NT2/D1 (cell line): Measurements from ENCODE around the gene MTOR.

Experiments used
- DNase-seq: peaks from one replicate; pipeline ENCODE4 v3.0.0-alpha.2; 2011; ENCODE audit warnings: low read depth, low spot score
- H3K27me3 ChIP-seq: 2 replicates; pipeline ENCODE4 v1.6.0; 2011; ENCODE audit warnings: mild to moderate bottlenecking; ENCODE audit not compliant: insufficient read length, insufficient read depth
- H3K36me3 ChIP-seq: 2 replicates; pipeline ENCODE4 v1.6.1; 2011; ENCODE audit warnings: mild to moderate bottlenecking, low read length, mixed read lengths; ENCODE audit not compliant: insufficient read depth, insufficient read length
- H3K4me1 ChIP-seq: 2 replicates; pipeline ENCODE4 v1.5.1; 2011; ENCODE audit not compliant: insufficient read depth, insufficient read length
- H3K4me3 ChIP-seq: 2 replicates; pipeline ENCODE4 v1.5.1; 2011; ENCODE audit warnings: low read depth; ENCODE audit not compliant: insufficient read length
- H3K9ac ChIP-seq: 2 replicates; pipeline ENCODE4 v1.6.0; 2011; ENCODE audit warnings: low read depth; ENCODE audit not compliant: insufficient read length
- H3K9me3 ChIP-seq: 2 replicates; pipeline ENCODE4 v1.5.1; 2011; ENCODE audit warnings: mild to moderate bottlenecking, low read length; ENCODE audit not compliant: insufficient read depth
- SUZ12 ChIP-seq: IDR thresholded peaks from 2 replicates; pipeline ENCODE4 v1.6.1; 2011; ENCODE audit not compliant: insufficient read length, insufficient read depth; ENCODE audit errors: extremely low read depth
- YY1 ChIP-seq: IDR thresholded peaks from 2 replicates; pipeline ENCODE4 v1.6.1; 2011; ENCODE audit not compliant: insufficient read length, insufficient read depth
- ZNF274 ChIP-seq: IDR thresholded peaks from 2 replicates; pipeline ENCODE4 v1.6.1; 2011; ENCODE audit warnings: mild to moderate bottlenecking, low read depth, low read length

The MTOR gene

GRCh38 chr1:11132563-11133293 is 129.6 kb downstream of the MTOR start:
- Histone ChIP-seq H3K9ac (no peak overlapping the region), H3K9me3 (no peaks in the 10 kb centered on the region), H3K36me3 (peaks cover 74% of the 10 kb centered on the region), H3K4me1 (no peaks in the 10 kb centered on the region), H3K4me3 (no peak overlapping the region), H3K27me3 (no peaks in the 10 kb centered on the region)
- TF ChIP-seq SUZ12 (no peak), ZNF274 (no peak), YY1 (no peak)
- no peak for DNase-seq

GRCh38 chr1:11131816-11132215 is 130.5 kb downstream of the MTOR start:
- H3K27me3 ChIP-seq: no peaks in the 10 kb centered on the region
- H3K36me3 ChIP-seq: peaks cover 76% of the 10 kb centered on the region
- no peak for DNase-seq
- no peak for TF ChIP-seq SUZ12
- no peak for TF ChIP-seq ZNF274
- no peak for TF ChIP-seq YY1
- H3K9me3 ChIP-seq: no peaks in the 10 kb centered on the region
- H3K4me3 ChIP-seq: no peak overlapping the region
- H3K9ac ChIP-seq: no peak overlapping the region
- no peaks in the 10 kb centered on the region for H3K4me1 ChIP-seq

- peaks cover 81% of the 10 kb centered on the region for H3K36me3 ChIP-seq
- no peaks in the 10 kb centered on the region for H3K4me1 ChIP-seq
- no peak for DNase-seq
- no peak overlapping the region for H3K4me3 ChIP-seq
- no peaks in the 10 kb centered on the region for H3K27me3 ChIP-seq
- TF ChIP-seq SUZ12: no peak
- TF ChIP-seq ZNF274: no peak
- no peak for TF ChIP-seq YY1
- H3K9me3 ChIP-seq: no peaks in the 10 kb centered on the region
- no peak overlapping the region for H3K9ac ChIP-seq
Observed at GRCh38 chr1:11130406-11130805, 131.9 kb downstream of the MTOR start.

- Histone ChIP-seq H3K4me3 (no peak overlapping the region), H3K4me1 (no peaks in the 10 kb centered on the region), H3K9me3 (no peaks in the 10 kb centered on the region), H3K27me3 (no peaks in the 10 kb centered on the region), H3K9ac (no peak overlapping the region), H3K36me3 (peaks cover 84% of the 10 kb centered on the region)
- DNase-seq: no peak
- TF ChIP-seq SUZ12 (no peak), YY1 (no peak), ZNF274 (no peak)
Observed at GRCh38 chr1:11129649-11130390, 132.5 kb downstream of the MTOR start.

GRCh38 chr1:11126569-11126968 is 135.8 kb downstream of the MTOR start:
- H3K27me3 ChIP-seq: no peaks in the 10 kb centered on the region
- no peak overlapping the region for H3K4me3 ChIP-seq
- peaks cover 79% of the 10 kb centered on the region for H3K36me3 ChIP-seq
- H3K9ac ChIP-seq: no peak overlapping the region
- DNase-seq: no peak
- no peaks in the 10 kb centered on the region for H3K4me1 ChIP-seq
- no peak for TF ChIP-seq YY1
- no peak for TF ChIP-seq SUZ12
- TF ChIP-seq ZNF274: no peak
- H3K9me3 ChIP-seq: no peaks in the 10 kb centered on the region

- H3K36me3 ChIP-seq: peaks cover 78% of the 10 kb centered on the region
- no peak overlapping the region for H3K9ac ChIP-seq
Observed at GRCh38 chr1:11125931-11126330, 136.4 kb downstream of the MTOR start.

GRCh38 chr1:11124965-11125364 is 137.4 kb downstream of the MTOR start:
- TF ChIP-seq SUZ12: no peak
- H3K4me1 ChIP-seq: no peaks in the 10 kb centered on the region
- no peak overlapping the region for H3K9ac ChIP-seq
- H3K27me3 ChIP-seq: no peaks in the 10 kb centered on the region
- H3K9me3 ChIP-seq: no peaks in the 10 kb centered on the region
- no peak overlapping the region for H3K4me3 ChIP-seq
- peaks cover 73% of the 10 kb centered on the region for H3K36me3 ChIP-seq
- no peak for DNase-seq

More at GRCh38 chr1:11125931-11126330, 136.4 kb downstream of the MTOR start:
- no peaks in the 10 kb centered on the region for H3K4me1 ChIP-seq
- no peak for TF ChIP-seq YY1
- no peak for TF ChIP-seq SUZ12
- TF ChIP-seq ZNF274: no peak
- H3K27me3 ChIP-seq: no peaks in the 10 kb centered on the region
- H3K9me3 ChIP-seq: no peaks in the 10 kb centered on the region
- no peak for DNase-seq
- H3K4me3 ChIP-seq: no peak overlapping the region
